Panc1 (cell line): ENCODE results near the gene MYL3. TPM values are rescaled to one million over a fixed set of nuclear protein-coding genes. Genes with fewer than 3 reads are reported as not detected.

Experiments
- ATAC-seq: fragments of 200-7000 bp; cut with Tn5 transposase; 2 replicates; pipeline ENCODE4 v1.9.1; 2020; ENCODE audit warnings: mild to moderate bottlenecking, moderate library complexity
- BruUV-seq: library from RNA; stranded (reverse); fragments of 400-500 nt; replicated peaks from 2 replicates; lab custom pipeline; 2021; lab: Mats Ljungman, UMichigan
- CTCF ChIA-PET: fragments of 300-600 bp; sonication (Branson Sonifier 250); formaldehyde crosslinking; loops from one replicate; lab custom pipeline; 2022; ENCODE audit warnings: antibody characterized with exemption; lab: Charles Lee
- POLR2A ChIA-PET: fragments of 300-600 bp; sonication (Branson Sonifier 250); formaldehyde crosslinking; loops from one replicate; lab custom pipeline; 2022; ENCODE audit warnings: antibody characterized with exemption; lab: Charles Lee
- DNase-seq: peaks from one replicate; pipeline ENCODE4 v3.0.0-alpha.2; 2010; ENCODE audit warnings: low read depth, low spot score
- H3K27ac ChIP-seq: 2 replicates; pipeline ENCODE4 v1.5.1; 2011; ENCODE audit warnings: mild to moderate bottlenecking, low read length, inconsistent platforms
- H3K27me3 ChIP-seq: fragments of 200-500 bp; sonication (Bioruptor generic); 2 replicates; pipeline ENCODE4 v1.6.0; 2014; ENCODE audit warnings: low read length, inconsistent platforms; ENCODE audit not compliant: control insufficient read depth, insufficient read depth
- H3K36me3 ChIP-seq: fragments of 200-500 bp; sonication (Bioruptor generic); 2 replicates; pipeline ENCODE4 v1.5.1; 2014; ENCODE audit warnings: inconsistent platforms, mild to moderate bottlenecking, low read length, moderate library complexity; ENCODE audit not compliant: control insufficient read depth, insufficient read depth
- H3K4me1 ChIP-seq: 2 replicates; pipeline ENCODE4 v1.5.1; 2011; ENCODE audit warnings: inconsistent platforms, mild to moderate bottlenecking, low read length, moderate library complexity; ENCODE audit not compliant: control insufficient read depth, insufficient read depth
- H3K4me3 ChIP-seq, 2 experiments: 2 replicates each; pipeline ENCODE4 v1.5.1; 2011 to 2012; ENCODE audit warnings: low read depth in 2 of 2, low read length in 2 of 2, mild to moderate bottlenecking in 2 of 2, inconsistent platforms in 1 of 2, moderate library complexity in 1 of 2
- H3K9me3 ChIP-seq: fragments of 200-500 bp; sonication (Bioruptor generic); 2 replicates; pipeline ENCODE4 v1.5.1; 2014; ENCODE audit warnings: low read depth, mild to moderate bottlenecking, inconsistent platforms, low read length, moderate library complexity; ENCODE audit not compliant: control insufficient read depth, insufficient read depth
- POLR2AphosphoS5 ChIP-seq: IDR thresholded peaks from 2 replicates; pipeline ENCODE4 v1.6.1; 2012; ENCODE audit warnings: mild to moderate bottlenecking, low read depth, low read length, moderate library complexity
- SIN3A ChIP-seq: IDR thresholded peaks from 2 replicates; pipeline ENCODE4 v1.6.1; 2012; ENCODE audit warnings: low read depth, mild to moderate bottlenecking, low read length, moderate library complexity, borderline replicate concordance; ENCODE audit not compliant: insufficient read depth
- TCF7L2 ChIP-seq: IDR thresholded peaks from 2 replicates; pipeline ENCODE4 v1.6.1; 2011; ENCODE audit warnings: mild to moderate bottlenecking, low read depth, low read length, inconsistent platforms
- in situ Hi-C: cut with HindIII; loops from 2 replicates; pipeline ENCODE4 v1.10.0; 2016; ENCODE audit warnings: low sequenced_read_pairs, low pct_unique_long_range_greater_than_20kb
- intact Hi-C: fragments of 100-400 bp; cut with micrococcal nuclease; formaldehyde crosslinking; loops from one replicate; pipeline ENCODE4 v1.10.0; 2022; ENCODE audit not compliant: unreplicated experiment
- total RNA-seq: library from RNA; stranded (reverse); gene quantifications from one replicate; pipeline ENCODE4 v1.2.1, GENCODE V29; 2021; ENCODE audit not compliant: unreplicated experiment
- TF ChIP-seq, protein P1 (sequence below), 2 experiments: IDR thresholded peaks; 2 replicates each; pipeline ENCODE4 v1.6.1; 2011 to 2012; ENCODE audit warnings: low read depth in 2 of 2, control low read depth in 1 of 2, low read length in 1 of 2, mild to moderate bottlenecking in 1 of 2, moderate library complexity in 1 of 2; ENCODE audit not compliant: insufficient read depth in 1 of 2
- TF ChIP-seq, protein P2 (sequence below): fragments of 450-650 bp; IDR thresholded peaks from 2 replicates; pipeline ENCODE4 v1.5.1; 2017; ENCODE audit warnings: mild to moderate bottlenecking

Gene MYL3
- total RNA-seq, 1 experiment from 2014 or later = not detected

DNA sequence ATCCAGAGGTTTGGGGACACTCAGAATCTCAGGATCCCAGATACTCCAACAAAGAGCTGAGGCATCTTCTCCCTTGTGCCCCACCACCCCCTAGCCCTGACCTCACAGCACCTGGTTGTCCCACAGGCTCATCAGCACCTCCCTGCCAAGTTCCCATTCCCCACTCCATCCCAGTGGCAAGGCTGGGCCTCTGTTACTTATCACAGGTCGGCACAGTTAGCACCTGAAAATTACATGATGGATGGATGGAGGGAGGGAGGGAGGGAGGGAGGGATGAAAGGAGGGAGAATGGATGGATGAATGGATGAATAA is 12.8 kb downstream of the MYL3 start:
- no TSS peak for BruUV-seq
- ATAC-seq (no peak), DNase-seq (no peak)
- intact Hi-C loops (no loop called here), in situ Hi-C loops (no loop called here)
- H3K9me3 ChIP-seq = no peaks in the 10 kb centered on the region
- H3K27ac ChIP-seq = no peak overlapping the region
- TF ChIP-seq SIN3A (no peak), TCF7L2 (no peak), POLR2AphosphoS5 (no peak)
- TF ChIP-seq, protein P1, sequence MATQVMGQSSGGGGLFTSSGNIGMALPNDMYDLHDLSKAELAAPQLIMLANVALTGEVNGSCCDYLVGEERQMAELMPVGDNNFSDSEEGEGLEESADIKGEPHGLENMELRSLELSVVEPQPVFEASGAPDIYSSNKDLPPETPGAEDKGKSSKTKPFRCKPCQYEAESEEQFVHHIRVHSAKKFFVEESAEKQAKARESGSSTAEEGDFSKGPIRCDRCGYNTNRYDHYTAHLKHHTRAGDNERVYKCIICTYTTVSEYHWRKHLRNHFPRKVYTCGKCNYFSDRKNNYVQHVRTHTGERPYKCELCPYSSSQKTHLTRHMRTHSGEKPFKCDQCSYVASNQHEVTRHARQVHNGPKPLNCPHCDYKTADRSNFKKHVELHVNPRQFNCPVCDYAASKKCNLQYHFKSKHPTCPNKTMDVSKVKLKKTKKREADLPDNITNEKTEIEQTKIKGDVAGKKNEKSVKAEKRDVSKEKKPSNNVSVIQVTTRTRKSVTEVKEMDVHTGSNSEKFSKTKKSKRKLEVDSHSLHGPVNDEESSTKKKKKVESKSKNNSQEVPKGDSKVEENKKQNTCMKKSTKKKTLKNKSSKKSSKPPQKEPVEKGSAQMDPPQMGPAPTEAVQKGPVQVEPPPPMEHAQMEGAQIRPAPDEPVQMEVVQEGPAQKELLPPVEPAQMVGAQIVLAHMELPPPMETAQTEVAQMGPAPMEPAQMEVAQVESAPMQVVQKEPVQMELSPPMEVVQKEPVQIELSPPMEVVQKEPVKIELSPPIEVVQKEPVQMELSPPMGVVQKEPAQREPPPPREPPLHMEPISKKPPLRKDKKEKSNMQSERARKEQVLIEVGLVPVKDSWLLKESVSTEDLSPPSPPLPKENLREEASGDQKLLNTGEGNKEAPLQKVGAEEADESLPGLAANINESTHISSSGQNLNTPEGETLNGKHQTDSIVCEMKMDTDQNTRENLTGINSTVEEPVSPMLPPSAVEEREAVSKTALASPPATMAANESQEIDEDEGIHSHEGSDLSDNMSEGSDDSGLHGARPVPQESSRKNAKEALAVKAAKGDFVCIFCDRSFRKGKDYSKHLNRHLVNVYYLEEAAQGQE (IDR thresholded peaks at IDR 0.05; ENCODE audit: insufficient read depth in 1 of 2, low read depth in 2 of 2, low read length in 1 of 2) = no peak
- TF ChIP-seq, protein P2, sequence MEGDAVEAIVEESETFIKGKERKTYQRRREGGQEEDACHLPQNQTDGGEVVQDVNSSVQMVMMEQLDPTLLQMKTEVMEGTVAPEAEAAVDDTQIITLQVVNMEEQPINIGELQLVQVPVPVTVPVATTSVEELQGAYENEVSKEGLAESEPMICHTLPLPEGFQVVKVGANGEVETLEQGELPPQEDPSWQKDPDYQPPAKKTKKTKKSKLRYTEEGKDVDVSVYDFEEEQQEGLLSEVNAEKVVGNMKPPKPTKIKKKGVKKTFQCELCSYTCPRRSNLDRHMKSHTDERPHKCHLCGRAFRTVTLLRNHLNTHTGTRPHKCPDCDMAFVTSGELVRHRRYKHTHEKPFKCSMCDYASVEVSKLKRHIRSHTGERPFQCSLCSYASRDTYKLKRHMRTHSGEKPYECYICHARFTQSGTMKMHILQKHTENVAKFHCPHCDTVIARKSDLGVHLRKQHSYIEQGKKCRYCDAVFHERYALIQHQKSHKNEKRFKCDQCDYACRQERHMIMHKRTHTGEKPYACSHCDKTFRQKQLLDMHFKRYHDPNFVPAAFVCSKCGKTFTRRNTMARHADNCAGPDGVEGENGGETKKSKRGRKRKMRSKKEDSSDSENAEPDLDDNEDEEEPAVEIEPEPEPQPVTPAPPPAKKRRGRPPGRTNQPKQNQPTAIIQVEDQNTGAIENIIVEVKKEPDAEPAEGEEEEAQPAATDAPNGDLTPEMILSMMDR = no peak
- H3K27me3 ChIP-seq = no peaks in the 10 kb centered on the region
- H3K4me3 ChIP-seq = no peak overlapping the region
- ChIA-PET CTCF (interaction anchor here (0.7 kb wide), 1 partner anchor 59 kb away, joined by 3 read pairs; no protein-coding TSS in a partner anchor), POLR2A (no interaction called here)
- H3K4me1 ChIP-seq = no peaks in the 10 kb centered on the region
- H3K36me3 ChIP-seq = no peaks in the 10 kb centered on the region

DNA sequence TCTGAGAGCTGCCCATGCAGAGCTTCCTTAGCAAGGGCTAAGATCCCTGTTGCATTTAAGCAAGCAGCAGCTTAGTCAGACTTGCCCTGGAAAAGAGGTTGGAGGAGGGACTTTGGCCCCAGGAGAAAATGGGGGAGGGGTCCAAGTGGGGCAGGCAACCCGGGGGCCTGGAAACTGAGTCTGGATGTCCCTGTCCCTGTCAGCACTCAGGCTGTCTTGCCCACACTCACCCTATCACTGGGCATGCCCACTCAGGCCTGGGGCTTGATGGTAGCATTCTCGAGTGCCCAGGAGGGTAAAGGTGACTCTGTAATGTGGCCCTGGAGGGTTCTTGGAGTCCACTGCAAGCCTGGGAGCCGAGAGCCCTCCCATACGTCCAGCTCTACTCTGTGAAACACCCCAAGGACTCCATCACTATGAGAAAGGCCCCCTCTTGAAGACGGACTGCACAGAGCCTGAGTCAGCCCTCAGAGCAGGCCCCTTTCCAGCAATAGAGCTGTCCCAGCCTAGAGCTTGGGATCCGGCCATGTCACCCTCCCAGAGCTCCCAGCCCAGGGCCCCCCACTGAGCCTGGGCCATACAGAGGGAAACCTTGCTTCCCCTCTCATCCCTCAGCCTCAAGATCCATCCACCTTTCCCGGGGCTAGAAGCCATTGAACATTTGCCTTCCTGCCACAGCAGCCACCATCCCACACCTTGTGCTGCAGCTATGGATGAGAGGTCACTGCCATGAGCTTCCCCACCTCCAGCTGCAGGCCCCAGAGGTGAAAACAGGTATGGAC is 13.4 kb downstream of the MYL3 start:
- Histone ChIP-seq H3K27ac (no peak overlapping the region), H3K9me3 (no peaks in the 10 kb centered on the region), H3K27me3 (no peaks in the 10 kb centered on the region), H3K36me3 (no peaks in the 10 kb centered on the region), H3K4me3 (no peak overlapping the region), H3K4me1 (no peaks in the 10 kb centered on the region)
- TF ChIP-seq, protein P1 (IDR thresholded peaks at IDR 0.05; ENCODE audit: insufficient read depth in 1 of 2, low read depth in 2 of 2, low read length in 1 of 2) = no peak
- TF ChIP-seq SIN3A = no peak
- TF ChIP-seq, protein P2 = no peak
- no peak for TF ChIP-seq POLR2AphosphoS5
- no peak for TF ChIP-seq TCF7L2
- no TSS peak for BruUV-seq
- no peak for ATAC-seq
- POLR2A ChIA-PET = no interaction called here
- in situ Hi-C loops (no loop called here), intact Hi-C loops (no loop called here)
- no peak for DNase-seq
- CTCF ChIA-PET = interaction anchor here (0.5 to 0.7 kb wide), 2 partner anchors 16 to 59 kb away, joined by 3 to 6 read pairs; no protein-coding TSS in a partner anchor
